ENCODE measurements around the gene VRK1. TPM values are rescaled to one million over a fixed set of nuclear protein-coding genes. Genes with fewer than 3 reads are reported as not detected.

VRK1 gene
- total and polyA plus RNA-seq, 2 donors (not counting 1 experiment from before 2014, with no cell fraction given), result 10.3 to 28.2 TPM

DNA sequence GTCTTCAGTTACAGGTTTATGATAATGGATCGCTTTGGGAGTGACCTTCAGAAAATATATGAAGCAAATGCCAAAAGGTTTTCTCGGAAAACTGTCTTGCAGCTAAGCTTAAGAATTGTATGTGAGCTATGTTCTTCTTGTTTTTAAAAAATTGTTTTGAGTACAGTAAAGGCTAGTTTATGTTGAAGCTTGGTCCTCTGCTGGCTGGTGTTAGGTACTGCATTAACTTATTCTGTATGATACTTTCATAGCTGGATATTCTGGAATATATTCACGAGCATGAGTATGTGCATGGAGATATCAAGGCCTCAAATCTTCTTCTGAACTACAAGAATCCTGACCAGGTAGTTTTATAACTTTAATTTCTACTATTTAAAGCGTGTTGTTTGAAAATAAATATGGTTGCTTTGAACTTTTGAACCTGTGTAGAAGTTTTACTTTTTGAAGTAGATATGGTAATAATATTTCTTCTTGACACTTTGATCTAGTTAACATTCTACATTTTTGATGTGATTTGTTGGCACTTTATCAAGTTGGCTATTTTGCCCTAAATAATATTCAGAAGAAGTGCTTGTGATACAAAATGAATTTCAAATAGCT lies 55.7 kb downstream of the VRK1 start:
- TF ChIP-seq, protein P1, sequence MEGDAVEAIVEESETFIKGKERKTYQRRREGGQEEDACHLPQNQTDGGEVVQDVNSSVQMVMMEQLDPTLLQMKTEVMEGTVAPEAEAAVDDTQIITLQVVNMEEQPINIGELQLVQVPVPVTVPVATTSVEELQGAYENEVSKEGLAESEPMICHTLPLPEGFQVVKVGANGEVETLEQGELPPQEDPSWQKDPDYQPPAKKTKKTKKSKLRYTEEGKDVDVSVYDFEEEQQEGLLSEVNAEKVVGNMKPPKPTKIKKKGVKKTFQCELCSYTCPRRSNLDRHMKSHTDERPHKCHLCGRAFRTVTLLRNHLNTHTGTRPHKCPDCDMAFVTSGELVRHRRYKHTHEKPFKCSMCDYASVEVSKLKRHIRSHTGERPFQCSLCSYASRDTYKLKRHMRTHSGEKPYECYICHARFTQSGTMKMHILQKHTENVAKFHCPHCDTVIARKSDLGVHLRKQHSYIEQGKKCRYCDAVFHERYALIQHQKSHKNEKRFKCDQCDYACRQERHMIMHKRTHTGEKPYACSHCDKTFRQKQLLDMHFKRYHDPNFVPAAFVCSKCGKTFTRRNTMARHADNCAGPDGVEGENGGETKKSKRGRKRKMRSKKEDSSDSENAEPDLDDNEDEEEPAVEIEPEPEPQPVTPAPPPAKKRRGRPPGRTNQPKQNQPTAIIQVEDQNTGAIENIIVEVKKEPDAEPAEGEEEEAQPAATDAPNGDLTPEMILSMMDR (IDR thresholded peaks at IDR 0.05), result peak; percentile 88
- TF ChIP-seq EZH2 (IDR thresholded peaks at IDR 0.05; ENCODE audit: borderline replicate concordance, insufficient read depth, low read depth, low read length, poor library complexity, severe bottlenecking), result no peak
- CTCF ChIA-PET, result interaction anchor here (1.1 to 2.8 kb wide), 10 partner anchors 9 to 288 kb away, joined by 3 to 12 read pairs (median 4); partner anchors contain the start of gene VRK1
- no peak for ATAC-seq (ENCODE audit: low read depth)

DNA sequence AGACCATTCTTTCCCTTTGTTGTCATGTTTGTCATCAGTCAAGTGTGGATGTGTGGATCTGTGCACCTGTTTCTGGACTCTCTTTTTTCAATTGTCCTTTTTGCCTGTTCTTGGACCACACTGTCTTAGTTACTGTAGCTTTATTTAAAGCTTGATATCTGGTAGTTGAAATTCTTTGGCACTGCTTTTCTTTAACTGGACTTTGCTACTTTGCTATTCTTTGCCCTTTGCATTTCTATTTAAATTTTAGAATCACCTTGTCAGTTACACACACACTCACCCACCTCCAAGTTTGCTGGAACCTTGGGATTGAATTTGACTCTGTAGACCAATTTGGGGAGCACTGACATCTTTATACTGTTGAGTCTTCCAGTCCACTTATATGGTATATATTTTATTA lies 61.5 kb downstream of the VRK1 start:
- ChIA-PET CTCF (no interaction called here), POLR2A (no interaction called here)
- no peak for ATAC-seq (ENCODE audit: low read depth)
- Mint-ChIP-seq H3K4me3 (no peak overlapping the region), H3K9me3 (ENCODE audit: insufficient read depth) (no peaks in the 10 kb centered on the region), H3K27ac (no peak overlapping the region), H3K27me3 (no peaks in the 10 kb centered on the region), H3K4me1 (no peaks in the 10 kb centered on the region)
- DNase-seq, result no peak
- Histone ChIP-seq H2AFZ (ENCODE audit: insufficient read depth, low read depth, low read length, poor library complexity, severe bottlenecking) (no peak overlapping the region), H3K4me1 (ENCODE audit: control insufficient read depth in 2 of 2, insufficient read depth in 2 of 2, low read length in 2 of 2) (no peaks in the 10 kb centered on the region), H4K20me1 (ENCODE audit: control insufficient read depth, insufficient read depth, low read length, poor library complexity, severe bottlenecking) (no peaks in the 10 kb centered on the region), H3K9me3 (ENCODE audit: control extremely low read depth in 1 of 3, control insufficient read depth in 2 of 3, insufficient read depth in 1 of 3, low read length in 2 of 3) (no peaks in the 10 kb centered on the region), H3K27me3 (replicated peaks in 1 of 4; ENCODE audit: control extremely low read depth in 1 of 4, control insufficient read depth in 3 of 4, insufficient read depth in 4 of 4, low read length in 3 of 4) (no peaks in the 10 kb centered on the region), H3K27ac (ENCODE audit: low read length in 2 of 2) (no peak overlapping the region), H3K36me3 (replicated peaks in 1 of 2; ENCODE audit: control extremely low read depth in 1 of 2, control insufficient read depth in 1 of 2, extremely low read depth in 1 of 2, insufficient read depth in 2 of 2, low read length in 1 of 2) (peaks cover 3 to 21% of the 10 kb centered on the region in 2 experiments), H3K4me2 (replicated peaks; ENCODE audit: low read depth, low read length, poor library complexity, severe bottlenecking) (no peak overlapping the region), H3K79me2 (ENCODE audit: control insufficient read depth, insufficient read depth, low read length) (no peaks in the 10 kb centered on the region), H3K4me3 (ENCODE audit: control extremely low read depth in 1 of 5, extremely low read depth in 1 of 5, insufficient read depth in 1 of 5, low read depth in 2 of 5, low read length in 4 of 5) (no peak overlapping the region), H3K9ac (ENCODE audit: low read length) (no peak overlapping the region)
- TF ChIP-seq EZH2 (IDR thresholded peaks at IDR 0.05; ENCODE audit: borderline replicate concordance, insufficient read depth, low read depth, low read length, poor library complexity, severe bottlenecking), result no peak
- TF ChIP-seq, protein P1 (IDR thresholded peaks at IDR 0.05), result no peak
- intact Hi-C loops (cut with micrococcal nuclease), result no loop called here

More for the DNA sequence above, 55.7 kb downstream of the VRK1 start:
- Histone ChIP-seq H3K9me3 (ENCODE audit: control extremely low read depth in 1 of 3, control insufficient read depth in 2 of 3, insufficient read depth in 1 of 3, low read length in 2 of 3) (no peaks in the 10 kb centered on the region), H4K20me1 (ENCODE audit: control insufficient read depth, insufficient read depth, low read length, poor library complexity, severe bottlenecking) (no peaks in the 10 kb centered on the region), H3K79me2 (ENCODE audit: control insufficient read depth, insufficient read depth, low read length) (no peaks in the 10 kb centered on the region), H3K4me1 (ENCODE audit: control insufficient read depth in 2 of 2, insufficient read depth in 2 of 2, low read length in 2 of 2) (no peaks in the 10 kb centered on the region), H3K27ac (ENCODE audit: low read length in 2 of 2) (no peak overlapping the region), H3K4me2 (replicated peaks; ENCODE audit: low read depth, low read length, poor library complexity, severe bottlenecking) (no peak overlapping the region), H3K36me3 (replicated peaks in 1 of 2; ENCODE audit: control extremely low read depth in 1 of 2, control insufficient read depth in 1 of 2, extremely low read depth in 1 of 2, insufficient read depth in 2 of 2, low read length in 1 of 2) (peaks cover 1 to 35% of the 10 kb centered on the region in 2 experiments), H2AFZ (ENCODE audit: insufficient read depth, low read depth, low read length, poor library complexity, severe bottlenecking) (no peak overlapping the region), H3K27me3 (replicated peaks in 1 of 4; ENCODE audit: control extremely low read depth in 1 of 4, control insufficient read depth in 3 of 4, insufficient read depth in 4 of 4, low read length in 3 of 4) (no peaks in the 10 kb centered on the region), H3K9ac (ENCODE audit: low read length) (no peak overlapping the region), H3K4me3 (ENCODE audit: control extremely low read depth in 1 of 5, extremely low read depth in 1 of 5, insufficient read depth in 1 of 5, low read depth in 2 of 5, low read length in 4 of 5) (no peak overlapping the region)
- POLR2A ChIA-PET, result no interaction called here
- peak; percentile 33 for DNase-seq
- Mint-ChIP-seq H3K9me3 (ENCODE audit: insufficient read depth) (no peaks in the 10 kb centered on the region), H3K4me1 (peaks cover 2% of the 10 kb centered on the region), H3K27ac (no peak overlapping the region), H3K27me3 (no peaks in the 10 kb centered on the region), H3K4me3 (no peak overlapping the region)
- intact Hi-C loops (cut with micrococcal nuclease), result no loop called here
- WGBS (ENCODE audit: insufficient coverage), result 73% methylated on average over 2 of the region's 4 CpGs
